KMS-11 (cell line): ENCODE measurements around the gene SBNO1.
"Not testable (repeated sequence)": the region's sequence is repeated elsewhere in the genome, so short reads cannot be mapped to it uniquely, and the experiment has no call there.

Source experiments
- H2AFZ ChIP-seq: fragments of 200-600 bp; sonication (generic); 2 replicates; pipeline ENCODE4 v1.6.1; 2016; ENCODE audit warnings: antibody characterized with exemption, mixed run types, low read depth
- H3K27ac ChIP-seq: fragments of 200-600 bp; sonication (generic); 2 replicates; pipeline ENCODE4 v1.6.1; 2016; ENCODE audit warnings: mild to moderate bottlenecking, mixed run types
- H3K27me3 ChIP-seq: fragments of 200-600 bp; sonication (generic); 2 replicates; pipeline ENCODE4 v1.6.1; 2017; ENCODE audit warnings: mild to moderate bottlenecking, low read depth, mixed run types, moderate library complexity; ENCODE audit not compliant: insufficient read depth
- H3K36me3 ChIP-seq: fragments of 200-600 bp; sonication (generic); 2 replicates; pipeline ENCODE4 v1.6.1; 2017; ENCODE audit warnings: mild to moderate bottlenecking, mixed run types; ENCODE audit not compliant: insufficient read depth
- H3K4me1 ChIP-seq: fragments of 200-600 bp; sonication (generic); 2 replicates; pipeline ENCODE4 v1.6.1; 2016; ENCODE audit warnings: mild to moderate bottlenecking, low read depth, mixed run types; ENCODE audit not compliant: poor library complexity, severe bottlenecking
- H3K4me2 ChIP-seq: fragments of 200-600 bp; sonication (generic); 2 replicates; pipeline ENCODE4 v1.7.0; 2016; ENCODE audit warnings: mild to moderate bottlenecking, mixed run types
- H3K4me3 ChIP-seq: fragments of 200-600 bp; sonication (generic); IDR thresholded peaks from 2 replicates; pipeline ENCODE4 v1.6.1; 2017; ENCODE audit warnings: low read depth, low read length, mixed read lengths; ENCODE audit not compliant: insufficient read depth
- H3K79me2 ChIP-seq: fragments of 200-600 bp; sonication (generic); 2 replicates; pipeline ENCODE4 v1.6.1; 2016; ENCODE audit warnings: low read depth, mixed run types; ENCODE audit not compliant: insufficient read depth
- H3K9ac ChIP-seq: fragments of 200-600 bp; sonication (generic); 2 replicates; pipeline ENCODE4 v1.6.1; 2016; ENCODE audit warnings: mild to moderate bottlenecking, mixed run types
- H4K20me1 ChIP-seq: fragments of 200-600 bp; sonication (generic); 2 replicates; pipeline ENCODE4 v1.6.1; 2016; ENCODE audit warnings: mild to moderate bottlenecking, mixed run types; ENCODE audit not compliant: insufficient read depth
- TF ChIP-seq, protein P1 (sequence below): fragments of 200-600 bp; sonication (generic); conservative IDR thresholded peaks from 2 replicates; pipeline ENCODE4 v1.6.1; 2017; ENCODE audit warnings: low read depth, mild to moderate bottlenecking, antibody characterized with exemption, low read length, moderate library complexity, mixed read lengths

Gene SBNO1

DNA sequence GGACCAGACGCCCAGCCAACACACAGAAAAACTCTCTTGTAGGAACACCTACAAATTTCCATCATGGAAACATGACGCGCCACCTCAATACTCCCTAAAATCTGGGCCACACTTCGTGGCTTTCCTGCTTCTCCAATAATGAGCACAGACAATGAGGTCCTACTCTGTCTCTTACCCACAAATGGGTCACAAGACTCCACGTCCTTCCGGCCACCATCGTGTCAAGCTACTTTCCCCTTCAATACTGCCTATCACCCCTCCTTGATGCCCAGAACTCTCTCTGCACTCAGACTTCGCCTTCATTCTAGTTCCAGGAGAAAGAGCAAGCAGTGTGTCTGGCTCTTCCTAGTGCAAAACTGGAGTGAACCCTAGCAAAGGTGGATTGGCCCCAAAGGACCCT is 28.1 kb downstream of the SBNO1 start:
- no peak overlapping the region for H3K4me2 ChIP-seq

DNA sequence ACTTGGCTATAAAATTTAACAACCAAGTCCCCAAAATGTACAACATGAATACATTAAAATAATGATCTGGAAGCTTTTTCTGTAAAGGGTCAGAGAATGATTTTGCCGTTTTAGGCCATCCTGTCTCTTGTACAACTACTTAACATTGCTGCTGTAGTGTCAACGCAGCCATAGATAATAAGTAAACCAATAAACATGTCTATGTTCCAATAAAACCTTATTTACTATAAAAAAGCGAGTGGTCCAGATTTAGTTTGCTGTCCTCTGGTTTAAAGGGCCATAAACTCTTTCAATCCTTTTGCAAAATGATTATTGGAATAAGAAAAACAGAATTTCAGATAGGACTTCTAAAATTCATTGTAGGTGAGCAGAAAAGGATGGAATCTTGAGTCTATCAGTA is 29.2 kb downstream of the SBNO1 start:
- no peak overlapping the region for H3K4me3 ChIP-seq
- TF ChIP-seq, protein P1, sequence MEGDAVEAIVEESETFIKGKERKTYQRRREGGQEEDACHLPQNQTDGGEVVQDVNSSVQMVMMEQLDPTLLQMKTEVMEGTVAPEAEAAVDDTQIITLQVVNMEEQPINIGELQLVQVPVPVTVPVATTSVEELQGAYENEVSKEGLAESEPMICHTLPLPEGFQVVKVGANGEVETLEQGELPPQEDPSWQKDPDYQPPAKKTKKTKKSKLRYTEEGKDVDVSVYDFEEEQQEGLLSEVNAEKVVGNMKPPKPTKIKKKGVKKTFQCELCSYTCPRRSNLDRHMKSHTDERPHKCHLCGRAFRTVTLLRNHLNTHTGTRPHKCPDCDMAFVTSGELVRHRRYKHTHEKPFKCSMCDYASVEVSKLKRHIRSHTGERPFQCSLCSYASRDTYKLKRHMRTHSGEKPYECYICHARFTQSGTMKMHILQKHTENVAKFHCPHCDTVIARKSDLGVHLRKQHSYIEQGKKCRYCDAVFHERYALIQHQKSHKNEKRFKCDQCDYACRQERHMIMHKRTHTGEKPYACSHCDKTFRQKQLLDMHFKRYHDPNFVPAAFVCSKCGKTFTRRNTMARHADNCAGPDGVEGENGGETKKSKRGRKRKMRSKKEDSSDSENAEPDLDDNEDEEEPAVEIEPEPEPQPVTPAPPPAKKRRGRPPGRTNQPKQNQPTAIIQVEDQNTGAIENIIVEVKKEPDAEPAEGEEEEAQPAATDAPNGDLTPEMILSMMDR: no peak
- H3K36me3 ChIP-seq: no peaks in the 10 kb centered on the region
- H2AFZ ChIP-seq: no peak overlapping the region
- no peaks in the 10 kb centered on the region for H3K4me1 ChIP-seq
- H3K27ac ChIP-seq: no peak overlapping the region
- no peaks in the 10 kb centered on the region for H3K27me3 ChIP-seq
- H4K20me1 ChIP-seq: no peaks in the 10 kb centered on the region
- H3K79me2 ChIP-seq: no peaks in the 10 kb centered on the region
- H3K9ac ChIP-seq: no peak overlapping the region
- H3K4me2 ChIP-seq: no peak overlapping the region

More for the DNA sequence above, 28.1 kb downstream of the SBNO1 start:
- Histone ChIP-seq H3K4me1 (no peaks in the 10 kb centered on the region), H3K9ac (no peak overlapping the region), H3K4me3 (no peak overlapping the region), H2AFZ (no peak overlapping the region), H3K36me3 (no peaks in the 10 kb centered on the region), H3K27ac (no peak overlapping the region), H3K79me2 (no peaks in the 10 kb centered on the region), H4K20me1 (no peaks in the 10 kb centered on the region), H3K27me3 (no peaks in the 10 kb centered on the region)
- TF ChIP-seq, protein P1: no peak

DNA sequence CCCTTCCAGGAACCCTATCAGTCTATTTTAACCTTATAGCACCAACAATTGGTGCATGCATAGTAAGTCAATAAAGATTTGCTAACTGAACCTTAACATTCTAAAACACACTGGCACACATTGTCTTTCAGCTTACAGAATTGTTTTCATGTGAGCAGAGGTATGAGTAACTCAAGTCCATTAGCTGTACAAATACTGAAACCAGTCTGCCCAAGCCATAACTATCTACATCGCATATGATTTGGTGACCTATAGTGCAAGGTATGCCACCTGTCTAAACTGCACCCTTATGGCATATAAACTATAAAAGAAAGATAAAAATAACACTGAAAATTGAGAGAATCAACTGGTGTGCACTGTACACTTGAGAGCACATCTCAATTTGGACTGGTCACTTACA is 34.8 kb downstream of the SBNO1 start:
- no peak overlapping the region for H3K27ac ChIP-seq
- no peak overlapping the region for H3K9ac ChIP-seq
- H3K4me3 ChIP-seq: no peak overlapping the region
- no peaks in the 10 kb centered on the region for H3K36me3 ChIP-seq
- H3K79me2 ChIP-seq: no peaks in the 10 kb centered on the region
- no peaks in the 10 kb centered on the region for H4K20me1 ChIP-seq
- TF ChIP-seq, protein P1: no peak
- H3K27me3 ChIP-seq: no peaks in the 10 kb centered on the region
- H2AFZ ChIP-seq: no peak overlapping the region
- no peaks in the 10 kb centered on the region for H3K4me1 ChIP-seq
- no peak overlapping the region for H3K4me2 ChIP-seq

DNA sequence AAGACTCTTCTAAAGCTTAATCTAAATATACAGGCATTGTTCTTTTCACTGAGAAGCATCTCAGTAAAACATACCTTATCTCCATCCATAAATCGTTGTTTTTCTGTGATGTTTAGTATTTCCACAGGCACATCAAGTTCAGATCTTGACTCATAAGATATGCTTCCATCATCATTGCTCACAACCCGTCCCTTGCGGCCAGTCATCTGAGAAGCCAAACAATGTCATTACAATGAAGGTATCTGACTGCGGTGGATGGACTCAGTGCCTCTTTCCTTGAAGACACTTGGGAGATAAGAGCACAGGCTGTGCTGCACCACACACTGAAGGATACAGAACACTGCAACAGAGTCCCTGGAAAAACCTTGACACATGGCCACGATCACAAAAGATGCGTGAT is 44.8 kb downstream of the SBNO1 start:
- H3K36me3 ChIP-seq: 0 out of 2 replicates have a peak, but pooled peaks cover 8% of the 10 kb centered on the region
- no peaks in the 10 kb centered on the region for H3K79me2 ChIP-seq
- no peak overlapping the region for H3K9ac ChIP-seq
- H3K4me2 ChIP-seq: no peak overlapping the region
- H4K20me1 ChIP-seq: no peaks in the 10 kb centered on the region
- H3K4me1 ChIP-seq: no peaks in the 10 kb centered on the region
- H3K27ac ChIP-seq: no peak overlapping the region
- H2AFZ ChIP-seq: no peak overlapping the region
- no peak overlapping the region for H3K4me3 ChIP-seq
- TF ChIP-seq, protein P1: no peak
- no peaks in the 10 kb centered on the region for H3K27me3 ChIP-seq

DNA sequence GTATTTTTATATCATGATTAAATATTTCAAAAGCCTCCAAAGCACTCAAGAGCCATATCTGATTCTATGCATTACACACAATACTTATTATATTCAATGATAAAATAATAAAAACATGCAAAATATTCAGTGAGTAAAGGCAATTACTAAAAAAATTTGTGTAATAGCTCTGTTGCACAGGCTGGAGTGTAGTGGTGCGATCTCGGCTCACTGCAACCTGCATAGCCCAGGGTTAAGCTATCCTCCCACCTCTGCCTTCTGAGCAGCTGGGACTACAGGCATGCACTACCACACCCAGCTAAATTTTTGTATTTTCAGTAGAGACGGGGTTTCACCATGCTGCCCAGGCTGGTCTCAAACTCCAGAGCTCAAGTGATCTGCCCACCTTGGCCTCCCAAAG is 45.4 kb downstream of the SBNO1 start:
- no peaks in the 10 kb centered on the region for H4K20me1 ChIP-seq
- H3K9ac ChIP-seq: no peak overlapping the region
- no peaks in the 10 kb centered on the region for H3K27me3 ChIP-seq
- H3K27ac ChIP-seq: no peak overlapping the region
- TF ChIP-seq, protein P1: no peak
- no peaks in the 10 kb centered on the region for H3K79me2 ChIP-seq
- no peaks in the 10 kb centered on the region for H3K4me1 ChIP-seq
- no peak overlapping the region for H3K4me2 ChIP-seq
- H2AFZ ChIP-seq: no peak overlapping the region
- 0 out of 2 replicates have a peak, but pooled peaks cover 8% of the 10 kb centered on the region for H3K36me3 ChIP-seq
- no peak overlapping the region for H3K4me3 ChIP-seq

DNA sequence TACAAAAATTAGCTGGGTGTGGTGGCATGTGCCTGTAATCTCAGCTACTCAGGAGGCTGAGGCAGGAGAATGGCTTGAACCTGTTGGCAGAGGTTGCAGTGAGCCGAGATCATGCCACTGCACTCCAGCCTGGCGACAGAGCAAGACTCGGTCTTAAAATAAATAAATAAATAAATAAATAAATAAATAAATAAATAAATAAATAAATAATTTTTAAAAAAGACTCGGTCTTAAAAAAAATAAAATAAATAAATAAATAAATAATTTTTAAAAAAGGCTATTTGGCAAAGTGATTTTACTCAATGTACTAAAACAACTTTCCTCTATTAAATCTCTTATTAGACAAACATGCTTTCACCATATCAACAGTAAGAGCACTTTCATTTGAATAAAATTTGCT is 51.6 kb downstream of the SBNO1 start:
- H3K4me3 ChIP-seq, H3K9ac ChIP-seq, H4K20me1 ChIP-seq, H3K36me3 ChIP-seq, H3K79me2 ChIP-seq, H3K4me1 ChIP-seq, H3K4me2 ChIP-seq, H3K27ac ChIP-seq, H2AFZ ChIP-seq, H3K27me3 ChIP-seq: not testable (repeated sequence)
